Muscle of arm (tissue), 14 donors: ENCODE measurements around the gene SOWAHD. TPM values are rescaled to one million over a fixed set of nuclear protein-coding genes. Genes with fewer than 3 reads are reported as not detected.
A peak's percentile ranks its signal among the peaks of the same experiment; 100 is the strongest.
"Not testable (repeated sequence)": the region's sequence is repeated elsewhere in the genome, so short reads cannot be mapped to it uniquely, and the experiment has no call there.

ENCODE experiments used
- DNase-seq: peaks from one replicate; pipeline ENCODE4 v3.0.0-alpha.2; 2013
- long read RNA-seq, 11 donors: transcript quantifications; one replicate each; lab custom pipeline, GENCODE V29; 2026
- polyA plus RNA-seq, 12 donors: library from polyadenylated mRNA; unstranded; fragments of 120-200 nt; gene quantifications; one replicate each; pipeline ENCODE4 v1.2.1, GENCODE V29; 2013; ENCODE audit not compliant: insufficient read length in 12 of 12

SOWAHD gene
- polyA plus RNA-seq, result under 1 TPM in 10 of 12 donors, not detected in 2; 0.20 to 0.57 (median 0.32) TPM
- long read RNA-seq, donor 1, transcript SOWAHD-201 (1 exons, 1,552 nt), result major isoform, 6 of 6 reads
- long read RNA-seq, donor 1, partial matches to known transcripts, result 0 of 6 reads
- long read RNA-seq, donor 1, other reads (novel, unspliced or antisense), result 0 of 6 reads
- long read RNA-seq, donor 2, partial matches to known transcripts, result 14 of 16 reads
- long read RNA-seq, donor 2, other reads (novel, unspliced or antisense), result 0 of 16 reads
- long read RNA-seq, donor 3, partial matches to known transcripts, result 0 of 1 reads
- long read RNA-seq, donor 3, other reads (novel, unspliced or antisense), result 0 of 1 reads
- long read RNA-seq, donor 4, partial matches to known transcripts, result 0 of 1 reads
- long read RNA-seq, donor 4, other reads (novel, unspliced or antisense), result 0 of 1 reads
- long read RNA-seq, donor 5, result 0 reads
- long read RNA-seq, donor 6, partial matches to known transcripts, result 0 of 1 reads
- long read RNA-seq, donor 6, other reads (novel, unspliced or antisense), result 0 of 1 reads
- long read RNA-seq, donor 7, result 0 reads
- long read RNA-seq, donor 8, partial matches to known transcripts, result 0 of 1 reads
- long read RNA-seq, donor 8, other reads (novel, unspliced or antisense), result 0 of 1 reads
- long read RNA-seq, donor 9, result 0 reads
- long read RNA-seq, donor 10, partial matches to known transcripts, result 0 of 1 reads
- long read RNA-seq, donor 10, other reads (novel, unspliced or antisense), result 0 of 1 reads
- long read RNA-seq, donor 11, result 0 reads

GRCh38 chrX:119757979-119758730 is at the start of gene SOWAHD:
TSS of gene SOWAHD (plus strand) at chrX:119758588. CDS start at chrX:119758668, 80 bp downstream.
- no peak for DNase-seq

GRCh38 chrX:119708936-119709335 is 49.5 kb upstream of the SOWAHD start:
- no peak for DNase-seq

GRCh38 chrX:119709630-119710029 is 48.8 kb upstream of the SOWAHD start:
- DNase-seq, result no peak

- DNase-seq, result no peak
These were observed 36.9 kb upstream of the SOWAHD start for GRCh38 chrX:119721487-119721886.

- no peak for DNase-seq
These were observed 36.5 kb upstream of the SOWAHD start for GRCh38 chrX:119721926-119722325.

GRCh38 chrX:119726900-119727555 is 31.4 kb upstream of the SOWAHD start:
- DNase-seq, result no peak

- no peak for DNase-seq
These were observed 29.9 kb upstream of the SOWAHD start for GRCh38 chrX:119728487-119728886.

GRCh38 chrX:119729408-119730201 is 28.8 kb upstream of the SOWAHD start:
- peak; percentile 48 for DNase-seq

GRCh38 chrX:119734897-119735339 is 23.5 kb upstream of the SOWAHD start:
- DNase-seq, result no peak

GRCh38 chrX:119735467-119735866 is 22.9 kb upstream of the SOWAHD start:
- no peak for DNase-seq

- no peak for DNase-seq
These were observed 22.1 kb upstream of the SOWAHD start for GRCh38 chrX:119736206-119736764.

GRCh38 chrX:119738742-119739141 is 19.6 kb upstream of the SOWAHD start:
- no peak for DNase-seq

- DNase-seq, result no peak
These were observed 13.0 kb upstream of the SOWAHD start for GRCh38 chrX:119745283-119745848.

GRCh38 chrX:119750131-119750530 is 8.3 kb upstream of the SOWAHD start:
- not testable (repeated sequence) for DNase-seq

GRCh38 chrX:119750751-119751150 is 7.6 kb upstream of the SOWAHD start:
- not testable (repeated sequence) for DNase-seq

- no peak for DNase-seq
These were observed 5.4 kb upstream of the SOWAHD start for GRCh38 chrX:119753001-119753400.

- no peak for DNase-seq
These were observed 4.6 kb upstream of the SOWAHD start for GRCh38 chrX:119753639-119754257.

- no peak for DNase-seq
These were observed 2.3 kb upstream of the SOWAHD start for GRCh38 chrX:119755981-119756533.
